CD4-positive, alpha-beta T cell treated with Interleukin-6 for 4 hours (primary cell): Measurements from ENCODE around the gene KCNH1.

Experiments
- DNase-seq: peaks from one replicate; pipeline ENCODE4 v3.0.0-alpha.2; 2020; ENCODE audit warnings: mixed read lengths

The KCNH1 gene

DNA sequence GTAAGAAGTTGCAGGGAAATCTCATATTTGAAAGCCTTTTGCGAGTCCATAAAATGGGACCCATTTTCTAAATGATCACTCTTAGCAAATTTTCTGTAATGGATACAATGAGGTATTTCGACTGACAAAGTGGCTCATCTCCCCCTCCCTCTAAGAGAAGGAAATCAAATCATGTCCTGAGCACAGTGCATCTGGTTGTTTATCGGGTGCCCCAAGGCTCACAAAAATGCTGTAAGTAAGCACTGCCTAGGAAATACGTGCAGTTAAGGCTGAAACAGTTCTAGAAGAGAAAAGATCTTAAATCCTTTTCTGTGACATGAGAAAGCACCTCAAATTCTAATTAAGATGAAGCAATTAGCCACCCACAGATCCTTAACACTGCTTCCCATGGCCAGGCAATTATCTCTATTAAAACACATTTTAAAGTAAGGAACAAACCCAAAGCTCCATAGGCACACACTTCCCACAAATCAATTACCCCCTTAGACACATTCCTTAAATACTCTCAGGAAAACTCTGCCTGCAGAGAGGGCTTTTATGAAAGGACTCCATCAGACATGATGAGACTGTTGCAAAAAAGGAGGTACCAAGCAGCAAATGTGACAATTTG lies 216.3 kb downstream of the KCNH1 start:
- DNase-seq = no peak

DNA sequence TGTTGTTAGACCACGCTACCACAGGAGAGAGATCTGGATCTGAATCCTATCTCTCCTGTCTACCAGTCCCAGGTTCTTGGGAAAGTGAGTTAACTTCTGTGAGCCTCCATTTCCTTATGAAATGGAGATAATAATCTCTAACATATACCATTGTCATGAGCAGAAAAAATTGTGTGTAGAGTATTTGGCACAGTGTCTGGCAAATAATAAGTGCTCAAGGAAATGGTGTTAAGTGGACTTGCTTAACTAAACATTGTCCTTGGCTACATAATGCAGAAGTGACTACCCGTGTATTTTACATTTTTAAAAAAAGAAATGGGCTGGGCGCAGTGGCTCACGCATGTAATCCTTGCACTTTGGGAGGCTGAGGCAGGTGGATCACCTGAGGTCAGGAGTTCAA lies 217.4 kb downstream of the KCNH1 start:
- DNase-seq = no peak

DNA sequence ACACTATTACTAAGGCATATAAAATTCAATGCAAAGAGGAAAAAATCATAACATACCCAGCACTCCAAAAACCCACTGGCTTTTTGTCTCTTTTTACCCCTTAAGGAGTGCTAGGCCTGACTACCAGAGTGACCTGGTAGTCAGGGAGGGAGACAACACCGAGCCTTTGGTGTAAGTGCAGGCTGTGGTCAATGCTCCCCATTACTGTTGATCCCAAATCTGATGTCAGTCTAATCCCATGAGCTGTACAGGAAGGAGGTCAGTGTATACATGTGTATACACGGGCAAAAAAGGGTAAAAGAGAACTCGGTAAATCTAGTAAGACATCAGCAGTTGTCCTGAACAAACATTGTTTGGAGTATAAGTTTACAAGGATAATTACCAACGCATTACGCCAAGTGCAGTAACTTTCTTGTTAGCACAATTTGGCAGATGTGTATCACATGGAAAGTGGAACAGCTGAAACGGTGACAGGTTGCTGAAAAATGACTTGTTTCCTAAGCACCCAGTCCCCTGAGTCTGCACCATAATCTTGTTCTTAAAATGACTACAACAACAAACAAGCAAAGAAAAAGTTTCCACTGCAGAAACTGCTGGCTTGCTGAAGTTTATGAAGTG lies 217.9 kb downstream of the KCNH1 start:
- DNase-seq = no peak

DNA sequence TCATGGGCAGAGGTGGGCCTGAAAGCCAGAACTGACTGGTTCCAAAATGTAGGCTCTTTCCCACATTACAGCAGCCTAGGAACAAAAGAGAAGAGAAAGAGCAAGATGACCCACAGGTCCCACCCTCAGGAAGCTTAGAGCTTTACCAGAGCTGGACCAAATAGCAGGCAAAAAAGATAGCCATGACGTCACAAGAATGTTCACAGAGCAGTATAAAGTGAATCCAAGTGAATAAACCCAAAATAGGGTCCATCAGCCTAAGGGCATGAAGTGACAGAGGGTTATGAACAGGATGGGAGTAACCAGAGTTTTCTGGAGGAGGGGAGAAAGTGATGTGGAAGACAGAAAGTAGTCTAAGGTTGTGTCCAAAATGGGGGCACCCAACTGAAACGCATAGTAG lies 221.2 kb downstream of the KCNH1 start:
- no peak for DNase-seq

DNA sequence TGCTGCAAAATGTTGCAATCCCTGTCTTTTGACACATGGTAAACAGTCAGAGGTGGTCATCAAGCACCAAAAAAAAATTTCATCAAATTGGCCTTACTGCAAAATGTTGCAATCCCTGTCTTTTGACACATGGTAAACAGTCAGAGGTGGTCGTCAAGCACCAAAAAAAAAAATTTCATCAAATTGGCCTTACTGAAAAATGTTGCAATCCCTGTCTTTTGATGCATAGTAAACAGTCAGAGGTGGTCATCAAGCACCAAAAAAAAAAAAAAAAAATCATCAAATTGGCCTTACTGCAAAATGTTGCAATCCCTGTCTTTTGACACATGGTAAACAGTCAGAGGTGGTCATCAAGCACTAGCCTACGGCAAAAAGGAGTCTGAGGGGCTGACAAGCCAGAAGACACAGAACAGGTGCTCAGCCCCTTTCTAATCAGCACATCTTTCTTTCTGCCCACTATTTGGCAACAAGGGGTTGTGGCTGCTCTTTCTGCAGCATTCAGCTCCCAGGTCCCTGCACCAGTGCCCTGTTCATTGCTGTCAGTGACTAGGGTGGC lies 223.8 kb downstream of the KCNH1 start:
- DNase-seq = no peak

DNA sequence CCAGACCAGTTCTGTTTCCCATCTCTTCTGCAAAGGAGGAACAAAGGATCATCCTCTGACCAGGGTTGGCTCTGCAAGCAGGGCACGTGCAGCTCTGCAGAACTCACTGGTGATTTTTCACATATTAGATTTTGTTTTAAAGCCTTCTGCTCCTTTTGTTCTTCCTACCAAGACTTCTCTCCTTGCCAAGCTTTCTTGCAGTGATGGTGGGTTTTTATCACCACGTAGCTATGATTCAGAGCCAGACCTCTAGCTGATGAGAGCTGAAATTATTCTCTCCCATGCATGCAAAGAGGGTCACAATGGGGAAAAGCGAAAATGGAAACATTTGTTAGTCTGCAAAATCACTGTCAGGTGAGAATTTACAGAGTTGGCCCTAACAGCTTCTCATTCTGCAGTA lies 225.2 kb downstream of the KCNH1 start:
- no peak for DNase-seq

DNA sequence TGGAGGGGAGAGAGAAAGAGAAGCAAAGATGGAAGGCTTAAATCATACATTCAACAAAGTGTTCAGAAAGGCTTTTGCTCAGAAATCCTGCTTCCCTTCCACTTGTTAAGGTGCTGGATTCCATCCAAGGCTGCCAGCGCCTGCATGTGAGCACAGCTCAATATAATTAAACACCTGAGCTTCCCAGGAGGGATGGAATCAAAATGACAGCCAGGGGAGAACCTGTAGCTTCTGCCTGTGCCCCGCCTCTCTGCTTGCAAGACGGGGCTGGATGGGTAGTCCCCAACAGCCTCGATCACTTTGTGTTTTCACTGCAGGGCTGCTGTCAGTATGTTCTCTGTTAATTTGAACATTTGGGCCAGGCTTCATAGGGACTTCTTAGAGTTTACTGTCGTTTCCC lies 225.7 kb downstream of the KCNH1 start:
- DNase-seq = no peak

DNA sequence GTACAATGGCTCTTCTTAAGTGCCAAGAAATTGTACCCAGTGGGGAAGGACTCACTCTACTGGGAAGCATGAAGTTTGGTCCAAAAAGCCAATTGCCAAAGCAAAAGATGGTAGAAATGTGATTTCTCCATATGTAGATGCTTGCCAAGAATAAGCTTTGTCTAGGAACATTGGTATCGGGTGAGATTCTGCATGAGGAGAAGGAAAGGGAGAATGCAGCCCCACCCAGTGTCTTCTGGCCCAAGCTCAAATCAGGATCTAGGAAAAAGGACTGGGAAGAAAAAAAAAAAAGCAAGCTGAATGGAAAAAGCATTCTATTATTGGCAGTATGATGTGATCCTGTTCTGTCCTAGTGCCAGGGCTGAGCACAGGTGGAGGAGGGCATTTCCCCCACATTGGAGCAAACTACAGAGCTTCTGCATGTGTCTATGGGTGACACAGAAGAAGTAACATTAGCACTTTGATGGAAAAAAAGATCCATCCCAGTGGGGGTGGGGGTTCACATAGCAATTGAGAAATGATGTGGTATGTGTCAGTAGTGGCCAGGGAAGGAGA lies 226.6 kb downstream of the KCNH1 start:
- no peak for DNase-seq

DNA sequence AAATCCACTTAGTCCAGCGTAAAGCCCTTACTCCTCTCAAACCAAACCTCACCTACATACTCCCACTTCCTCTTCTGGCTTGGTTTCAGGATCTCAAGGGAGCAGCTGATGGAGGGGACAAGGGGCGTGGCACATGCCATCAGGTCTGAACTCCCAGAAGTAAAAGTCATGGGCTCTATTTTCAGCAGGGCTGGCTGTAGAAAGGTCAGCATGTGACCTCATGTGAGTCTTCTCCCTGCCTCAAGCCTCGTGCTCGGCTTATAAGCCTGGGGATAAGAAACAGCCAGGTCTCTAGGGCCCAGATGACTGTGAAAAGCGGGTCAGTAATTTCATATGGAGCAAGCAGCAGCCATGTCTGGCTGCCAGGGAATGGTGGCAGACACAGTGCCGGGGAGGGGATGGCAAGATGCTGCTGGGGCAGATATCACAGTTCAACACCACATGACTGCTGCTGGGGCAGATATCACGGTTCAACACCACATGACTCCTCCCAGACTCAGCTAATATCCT lies 227.9 kb downstream of the KCNH1 start:
- no peak for DNase-seq

DNA sequence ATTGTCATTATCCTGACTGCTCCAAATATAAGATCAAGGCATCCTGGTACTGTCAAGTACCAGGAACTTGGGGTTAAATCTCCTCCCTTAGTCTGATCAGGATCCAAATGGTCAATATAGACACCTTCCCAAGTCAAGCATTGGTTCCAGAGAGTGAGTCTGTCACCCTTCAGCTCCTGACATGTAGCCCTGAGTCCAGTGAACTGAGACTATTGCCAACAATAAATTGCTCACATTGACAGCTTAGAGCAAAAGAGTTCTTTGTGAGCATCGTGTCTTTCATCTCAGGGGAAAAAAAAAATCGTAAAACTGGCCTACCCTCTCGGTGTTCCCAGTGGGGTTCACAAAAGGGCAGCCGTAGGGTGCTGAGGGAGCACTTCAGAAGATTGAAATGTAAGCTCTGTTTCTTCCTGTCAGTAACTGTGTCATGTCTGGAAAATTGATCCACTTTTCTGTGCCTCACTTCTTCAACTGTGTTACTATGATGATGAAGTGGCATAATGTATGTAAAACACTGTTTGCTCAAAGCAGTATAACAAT lies 228.5 kb downstream of the KCNH1 start:
- DNase-seq = no peak

DNA sequence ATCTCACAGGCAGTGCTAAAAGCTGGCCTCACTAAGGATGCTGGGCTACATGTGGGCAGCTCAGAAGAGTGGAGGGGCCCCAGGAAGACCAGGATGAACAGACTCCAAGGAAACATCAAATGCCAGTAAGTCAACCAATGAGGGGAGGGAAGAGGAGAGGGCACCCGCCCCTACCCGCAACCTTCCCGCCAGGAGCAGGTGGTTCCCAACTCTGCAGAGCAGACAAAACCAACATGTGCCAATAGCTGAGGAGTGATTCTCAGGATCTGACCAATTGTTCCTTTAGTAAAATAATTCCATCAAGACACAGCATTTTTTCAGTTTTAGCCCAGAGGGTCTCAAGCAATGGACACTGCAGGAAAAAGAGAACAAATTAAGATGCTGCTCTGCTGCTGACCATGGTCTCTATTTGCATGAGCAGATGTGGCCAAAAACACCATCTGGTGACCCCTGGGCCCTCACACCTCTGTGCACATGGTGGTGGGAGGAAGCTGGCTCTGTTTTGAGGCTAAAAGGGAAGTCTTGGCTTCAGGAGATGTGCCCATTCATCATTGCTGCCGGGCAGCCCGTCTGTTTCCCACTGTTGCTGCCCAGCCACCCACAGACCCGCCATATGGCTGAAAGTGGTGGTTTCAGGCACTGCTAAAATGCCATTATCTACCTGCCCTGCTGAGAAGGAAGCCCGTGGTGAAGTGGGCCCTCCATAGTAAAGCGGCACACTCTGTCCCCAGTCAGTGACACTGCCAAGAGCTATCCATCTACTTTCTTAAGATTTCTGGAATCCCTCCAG lies 231.8 kb downstream of the KCNH1 start:
- no peak for DNase-seq

DNA sequence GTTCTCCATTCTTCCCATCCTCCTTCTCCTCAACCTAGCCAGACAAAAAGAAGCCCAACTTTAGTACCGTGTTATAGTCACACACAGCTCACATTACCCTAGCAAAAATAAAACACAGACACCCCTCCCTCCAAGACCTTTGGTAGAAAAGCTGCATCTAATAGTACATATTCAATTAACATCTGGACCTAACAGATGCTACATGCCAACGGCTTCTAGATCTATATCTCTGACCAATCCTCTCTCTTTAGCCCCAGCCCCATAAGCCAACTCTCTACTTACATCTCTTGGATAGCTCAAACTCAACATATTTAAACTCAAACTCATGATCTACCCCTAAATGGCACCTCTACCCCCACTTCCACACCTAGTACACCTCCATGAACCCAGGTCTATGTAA lies 233.1 kb downstream of the KCNH1 start:
- DNase-seq = no peak

DNA sequence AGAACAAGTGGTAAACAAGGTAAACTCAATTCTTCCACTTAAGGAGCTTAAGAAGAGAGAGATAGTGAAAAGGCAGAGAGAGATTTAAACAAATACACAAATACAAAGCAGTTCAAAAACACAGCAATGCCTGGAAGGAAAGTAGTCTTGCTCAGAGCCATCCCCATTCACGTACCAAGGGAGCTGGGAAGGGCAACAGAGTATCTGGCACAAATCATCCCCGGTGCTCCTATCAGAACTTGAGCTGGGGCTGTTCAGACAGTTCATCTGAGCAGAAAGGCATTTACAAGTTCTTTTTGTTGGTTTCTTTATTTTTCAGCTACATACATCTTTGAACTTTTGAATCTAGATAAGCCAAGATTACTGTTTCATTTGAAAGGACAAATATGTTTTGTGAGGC lies 233.9 kb downstream of the KCNH1 start:
- no peak for DNase-seq

DNA sequence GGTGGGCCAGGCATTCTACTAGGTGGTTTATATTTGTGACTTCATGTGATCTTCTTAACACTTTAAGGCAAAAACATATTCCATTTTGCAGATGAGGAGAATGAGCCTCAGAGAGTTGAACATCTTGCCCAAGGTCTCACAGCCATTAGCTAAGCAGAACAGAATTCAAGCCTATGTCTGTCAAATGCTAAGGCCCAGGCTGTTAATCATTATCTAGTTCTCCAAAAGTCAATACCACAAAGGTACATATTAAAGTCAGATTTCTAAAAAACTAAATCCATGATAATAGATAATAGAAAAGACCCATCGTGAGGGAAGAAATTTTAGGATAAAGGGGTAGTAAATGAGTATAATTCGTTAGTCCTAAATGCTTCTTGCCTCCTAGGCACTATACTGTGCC lies 234.3 kb downstream of the KCNH1 start:
- no peak for DNase-seq

DNA sequence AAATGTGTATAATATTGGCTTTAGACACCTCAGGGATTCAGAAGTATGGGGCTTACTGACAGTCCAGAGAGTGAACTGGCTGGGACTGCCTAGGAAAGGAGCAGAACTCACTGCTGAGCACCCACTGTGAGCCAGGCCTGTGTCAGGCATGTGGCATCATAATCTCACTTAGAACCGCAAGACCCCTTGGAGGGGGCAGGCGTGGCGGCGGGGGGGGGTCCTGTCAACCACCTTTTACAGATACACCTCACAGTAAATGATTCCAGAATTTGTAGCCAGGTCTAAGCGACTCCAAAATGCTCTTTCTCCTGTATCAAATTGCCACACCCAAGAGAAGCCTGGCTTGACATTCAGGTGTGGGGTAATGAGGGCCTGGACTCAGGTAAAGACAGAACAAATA lies 235.5 kb downstream of the KCNH1 start:
- no peak for DNase-seq

DNA sequence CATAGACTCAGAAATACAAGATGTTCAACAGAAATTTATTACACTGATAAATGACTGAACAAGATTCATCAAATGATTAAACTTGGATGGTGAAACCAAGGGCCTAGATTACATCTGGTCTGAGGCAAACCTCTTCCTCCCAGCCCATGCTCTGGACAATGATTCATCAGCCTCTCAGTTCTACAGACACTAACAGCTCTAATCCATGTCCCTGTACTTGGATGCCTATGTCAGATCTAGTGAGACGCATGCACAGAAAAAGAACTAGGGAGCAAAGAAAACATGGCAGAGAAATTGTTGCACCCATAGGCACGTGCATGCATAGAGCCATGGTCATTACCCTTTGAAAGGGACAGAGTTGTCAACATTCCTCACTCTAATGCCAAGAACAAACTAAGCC lies 250.1 kb downstream of the KCNH1 start:
- DNase-seq = no peak

DNA sequence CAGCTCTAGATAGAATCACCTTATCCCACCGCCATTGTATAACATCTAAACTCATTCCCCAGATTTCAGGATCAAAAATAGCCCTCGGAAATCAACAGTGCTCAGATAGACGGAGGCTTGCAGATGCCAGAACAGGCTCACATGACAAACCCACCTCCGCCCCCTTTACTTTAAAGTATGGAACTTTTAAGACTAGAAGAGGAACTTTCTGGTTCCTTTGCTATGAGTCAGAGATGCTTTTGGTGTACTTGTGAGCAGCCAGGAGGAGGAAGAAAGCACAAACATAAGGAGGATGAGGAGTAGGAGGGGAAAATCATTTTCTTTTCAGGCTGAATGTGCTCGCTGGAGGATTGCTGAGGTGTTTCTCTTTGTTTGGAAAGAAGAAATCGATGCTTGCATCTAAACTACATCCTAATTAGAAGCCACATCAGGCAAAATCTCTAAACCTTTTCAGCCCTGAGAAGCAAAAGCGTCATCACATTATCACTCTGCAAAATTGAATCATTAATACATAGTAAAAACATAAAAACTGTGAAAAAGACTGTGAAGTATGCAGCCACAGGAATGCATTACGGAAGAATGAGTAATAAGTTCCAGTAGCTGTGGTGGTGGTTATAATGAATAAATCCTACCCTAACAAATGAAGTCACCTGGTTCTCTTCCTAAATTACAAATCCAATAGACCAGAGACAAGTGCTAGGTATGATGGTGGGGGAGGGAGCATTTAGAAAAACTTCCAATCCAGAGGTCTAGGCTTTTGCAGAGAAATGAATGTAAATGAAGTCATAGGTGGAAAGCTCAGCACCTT lies 251.3 kb downstream of the KCNH1 start:
- no peak for DNase-seq

DNA sequence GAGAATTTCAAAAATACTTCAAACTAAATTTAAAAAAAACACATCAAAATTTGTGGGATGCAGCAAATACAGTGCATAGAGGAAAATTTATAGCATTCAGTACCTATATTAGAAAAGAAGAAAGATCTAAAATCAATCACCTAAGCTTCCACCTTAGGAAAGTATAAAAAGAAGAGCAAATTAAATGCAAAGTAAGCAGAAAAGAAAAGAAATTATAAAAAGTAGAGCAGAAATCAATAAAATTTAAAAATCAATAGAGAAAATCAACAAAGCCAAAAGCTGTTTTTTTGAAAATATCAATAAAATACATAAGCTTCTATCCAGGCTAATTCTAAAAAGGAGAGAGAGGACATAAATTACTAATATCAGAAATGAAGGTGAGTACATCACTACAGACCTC lies 255.4 kb downstream of the KCNH1 start:
- DNase-seq = no peak

DNA sequence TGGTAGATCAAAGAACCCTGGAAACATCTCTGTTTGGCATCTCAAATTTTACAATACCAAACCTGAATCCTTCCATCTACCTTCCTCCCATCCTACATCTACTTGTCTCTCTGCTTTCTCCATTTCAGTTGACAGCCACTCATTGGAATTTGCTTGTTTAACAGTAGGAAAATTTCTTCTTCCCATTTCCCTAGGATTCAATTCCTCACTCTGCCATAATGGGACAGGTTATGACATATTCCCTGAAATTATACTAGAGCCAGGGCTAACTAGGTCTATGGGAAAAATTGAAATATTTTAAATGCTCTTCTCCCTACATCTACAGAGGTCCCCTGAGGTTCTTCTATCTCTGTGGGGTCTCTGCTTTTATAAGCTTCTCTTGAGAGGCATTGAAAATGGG lies 257.7 kb downstream of the KCNH1 start:
- no peak for DNase-seq

DNA sequence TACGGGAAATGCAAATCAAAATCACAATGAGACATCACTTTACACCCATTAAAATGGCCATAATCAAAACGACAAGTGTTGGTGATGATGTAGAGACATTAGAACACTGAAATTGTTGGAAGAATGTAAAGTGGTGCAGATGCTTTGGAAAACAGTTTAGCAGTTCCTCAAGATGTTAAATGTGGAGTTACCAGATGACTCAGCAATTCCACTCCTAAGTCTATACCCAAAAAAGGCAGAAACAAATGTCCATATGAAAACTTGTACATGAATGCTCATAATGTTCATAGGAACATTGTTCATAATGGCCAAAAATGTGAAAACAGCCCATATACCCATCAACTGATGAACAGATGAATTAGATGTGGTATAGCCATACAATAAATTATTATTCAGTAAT lies 267.4 kb downstream of the KCNH1 start:
- DNase-seq = no peak

DNA sequence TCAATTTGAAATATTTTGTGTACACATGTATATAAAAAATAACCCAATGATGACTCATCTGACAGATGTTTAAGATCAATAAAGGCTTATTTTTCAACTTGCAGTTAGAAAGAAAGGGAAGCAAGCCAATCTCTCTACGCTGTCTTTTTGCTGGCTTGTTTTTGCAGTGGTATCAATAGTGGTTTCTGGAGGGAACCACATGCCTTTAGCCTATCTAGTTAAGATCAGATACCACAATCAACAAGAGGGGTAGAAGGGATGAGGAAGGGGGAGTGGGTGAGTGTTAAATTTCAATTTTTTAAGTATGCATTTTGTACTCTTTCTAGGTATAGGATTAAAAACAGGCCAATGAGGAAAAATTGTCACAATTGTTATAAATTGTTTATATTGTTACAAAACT lies 276.2 kb downstream of the KCNH1 start:
- DNase-seq = no peak

DNA sequence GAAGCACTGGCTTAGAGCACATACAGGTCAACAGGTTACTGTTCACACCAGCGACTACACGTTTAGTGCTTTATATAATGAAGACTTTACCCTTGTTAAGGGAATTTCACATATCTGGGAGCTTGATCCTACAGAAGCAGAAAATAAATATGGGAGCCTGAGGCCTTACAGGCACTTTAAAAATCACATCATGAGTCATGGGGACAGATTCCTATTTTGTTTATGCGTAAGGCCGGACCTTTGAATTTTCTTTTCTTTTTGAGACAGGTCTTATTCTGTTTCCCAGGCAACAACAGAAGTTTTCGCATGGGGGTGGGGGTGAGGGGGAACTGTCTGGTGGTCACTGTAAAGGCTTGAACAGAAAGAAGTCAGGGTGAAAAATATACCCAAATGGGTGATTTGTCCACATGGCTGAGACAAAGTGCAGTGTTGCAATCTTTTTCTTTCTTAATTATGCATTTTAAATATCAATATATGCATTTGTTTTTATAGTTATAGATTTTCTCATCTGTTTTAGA lies 276.7 kb downstream of the KCNH1 start:
- no peak for DNase-seq
